Transverse colon (tissue), 4 donors: Measurements from ENCODE around the gene GSTA2. TPM values are rescaled to one million over a fixed set of nuclear protein-coding genes. Genes with fewer than 3 reads are reported as not detected.
"Not testable (repeated sequence)": the region's sequence is repeated elsewhere in the genome, so short reads cannot be mapped to it uniquely, and the experiment has no call there.

Source experiments
- DNase-seq: peaks from one replicate; pipeline ENCODE4 v3.0.0-alpha.2; 2019
- H3K27ac ChIP-seq, 4 donors: fragments of 200-600 bp; sonication (generic); 2 replicates each; pipeline ENCODE4 v1.5.1; 2016 to 2018; ENCODE audit warnings: inconsistent platforms in 4 of 4
- H3K27me3 ChIP-seq: fragments of 200-600 bp; sonication (generic); 2 replicates; pipeline ENCODE4 v1.5.1; 2017; ENCODE audit warnings: inconsistent platforms
- H3K36me3 ChIP-seq, 4 donors: fragments of 200-600 bp; sonication (generic); 2 replicates each; pipeline ENCODE4 v1.5.1; 2017 to 2019; ENCODE audit warnings: inconsistent platforms in 4 of 4
- H3K4me1 ChIP-seq, 4 donors: fragments of 200-600 bp; sonication (generic); 2 replicates each; pipeline ENCODE4 v1.5.1; 2017 to 2020; ENCODE audit warnings: inconsistent platforms in 4 of 4
- H3K4me3 ChIP-seq, 4 donors: fragments of 200-600 bp; sonication (generic); 1 replicate in 1 of 4; 2 replicates in 3 of 4; pipeline versions ENCODE4 v1.5.1 to v1.6.1; 2017 to 2019; ENCODE audit warnings: inconsistent platforms in 4 of 4
- H3K9me3 ChIP-seq, 2 donors: fragments of 200-600 bp; sonication (generic); 2 replicates each; pipeline ENCODE4 v1.5.1; 2017 to 2019; ENCODE audit warnings: inconsistent platforms in 2 of 2
- CTCF ChIP-seq, 5 experiments: fragments of 200-600 bp in 3 of 5; fragments of 450-650 bp in 2 of 5; sonication (generic) in 3 of 5; IDR thresholded peaks; 1 replicate in 2 of 5; 2 replicates in 3 of 5; pipeline ENCODE4 v1.5.1; 2016 to 2017; ENCODE audit warnings: antibody characterized with exemption in 5 of 5, inconsistent platforms in 3 of 5, mild to moderate bottlenecking in 2 of 5, moderate library complexity in 1 of 5
- EP300 ChIP-seq: sonication (generic); formaldehyde crosslinking; IDR thresholded peaks from one replicate; pipeline ENCODE4 v1.6.1; 2017; ENCODE audit warnings: antibody characterized with exemption, low read depth
- POLR2A ChIP-seq: fragments of 450-650 bp; IDR thresholded peaks from one replicate; pipeline ENCODE4 v1.6.1; 2016; ENCODE audit warnings: antibody characterized with exemption, mild to moderate bottlenecking, moderate library complexity
- POLR2AphosphoS5 ChIP-seq, 3 donors: sonication (generic); formaldehyde crosslinking; IDR thresholded peaks; one replicate each; pipeline ENCODE4 v1.6.1; 2016; ENCODE audit warnings: antibody characterized with exemption in 3 of 3
- WGBS, 2 donors: methylation state at CpG; one replicate each; pipeline ENCODE4 v1.1.5; 2018; ENCODE audit warnings: low coverage in 1 of 2; 5-methylcytosine and 5-hydroxymethylcytosine counted together
- in situ Hi-C, 4 donors: fragments of 200-750 bp; cut with MboI; loops; one replicate each; pipeline versions ENCODE4 v1.15.0 to v1.15.1; 2017; ENCODE audit warnings: low sequenced_read_pairs in 3 of 4, low pct_ligation_motif_present in 1 of 4, low pct_unique_long_range_greater_than_20kb in 1 of 4
- intact Hi-C: fragments of 100-400 bp; cut with DNase I; formaldehyde crosslinking; loops from one replicate; pipeline ENCODE4 v1.15.1; 2023; ENCODE audit warnings: low total_unique reads
- total RNA-seq, 4 donors: library from RNA; depleted of rRNA; stranded (reverse); fragments of >200 nt; gene quantifications; one replicate each; pipeline ENCODE4 v1.1.0, GENCODE V29; 2016

Gene GSTA2
- total RNA-seq, 4 donors from 2014 or later: 1.00 TPM; not detected in 3

DNA sequence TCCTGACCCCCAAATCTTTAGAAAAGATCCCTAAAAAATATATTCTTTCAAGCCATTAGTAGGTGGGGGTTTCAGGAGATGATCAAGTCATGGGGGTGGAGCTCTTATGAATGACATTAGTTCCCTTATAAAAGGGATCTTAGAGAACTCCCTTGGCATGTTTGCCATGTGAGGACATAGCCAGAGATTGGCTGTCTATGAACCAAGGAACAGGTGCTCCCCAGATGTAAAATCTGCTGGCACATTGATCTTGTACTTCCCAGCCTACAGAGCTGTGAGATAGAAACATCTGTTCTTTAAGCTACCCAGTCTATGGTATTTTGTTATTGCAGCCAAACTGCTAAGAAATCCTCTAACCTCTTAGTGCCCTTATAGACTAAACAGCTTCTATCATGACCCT lies 4.4 kb upstream of the GSTA2 start:
- H3K4me3 ChIP-seq, H3K27me3 ChIP-seq, H3K36me3 ChIP-seq, H3K9me3 ChIP-seq, H3K27ac ChIP-seq, intact Hi-C loops, DNase-seq, in situ Hi-C loops, H3K4me1 ChIP-seq: not testable (repeated sequence)

DNA sequence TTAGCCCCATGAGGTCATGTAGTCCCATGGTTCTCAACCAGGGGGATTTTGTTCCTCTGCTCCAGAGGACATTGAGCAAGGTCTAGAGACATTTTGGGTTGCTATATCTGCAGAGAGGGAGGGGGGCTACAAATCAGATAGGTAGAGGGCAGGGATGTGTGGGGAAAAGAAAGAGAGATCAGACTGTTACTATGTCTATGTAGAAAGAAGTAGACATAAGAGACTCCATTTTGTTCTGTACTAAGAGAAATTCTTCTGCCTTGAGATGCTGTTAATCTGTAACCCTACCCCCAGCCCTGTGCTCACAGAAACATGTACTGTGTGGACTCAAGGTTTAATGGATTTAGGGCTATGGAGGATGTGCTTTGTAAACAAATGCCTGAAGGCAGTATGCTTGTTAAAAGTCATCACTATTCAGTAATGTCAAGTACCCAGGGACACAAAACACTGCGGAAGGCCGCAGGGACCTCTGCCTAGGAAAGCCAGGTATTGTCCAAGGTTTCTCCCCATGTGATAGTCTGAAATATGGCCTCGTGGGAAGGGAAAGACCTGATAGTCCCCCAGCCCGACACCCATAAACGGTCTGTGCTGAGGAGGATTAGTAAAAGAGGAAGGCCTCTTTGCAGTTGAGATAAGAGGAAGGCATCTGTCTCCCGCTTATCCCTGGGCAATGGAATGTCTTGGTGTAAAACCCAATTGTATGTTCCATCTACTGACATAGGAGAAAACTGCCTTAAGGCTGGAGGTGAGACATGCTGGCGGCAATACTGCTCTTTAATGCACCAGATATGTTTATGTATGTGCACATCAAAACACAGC lies 1.4 kb downstream of the GSTA2 start:
- H3K27ac ChIP-seq, DNase-seq, H3K27me3 ChIP-seq, H3K9me3 ChIP-seq, in situ Hi-C loops, H3K36me3 ChIP-seq, intact Hi-C loops, H3K4me3 ChIP-seq, H3K4me1 ChIP-seq: not testable (repeated sequence)
- 66 to 80% methylated on average over 2 to 7 of the region's 7 CpGs for WGBS, 2 donors

GRCh38 chr6:52760105-52760765 lies 3.0 kb downstream of the GSTA2 start:
- Histone ChIP-seq H3K27ac (no peak overlapping the region), H3K27me3 (no peaks in the 10 kb centered on the region), H3K4me3 (no peak overlapping the region), H3K9me3 (no peaks in the 10 kb centered on the region), H3K36me3 (no peaks in the 10 kb centered on the region), H3K4me1 (peaks cover 0 to 4% (median 1%) of the 10 kb centered on the region in 4 donors)
- DNase-seq: no peak
- in situ Hi-C loops: no loop called here
- no peak for TF ChIP-seq CTCF (IDR thresholded peaks at IDR 0.05)
- TF ChIP-seq POLR2A: no peak
- no peak for TF ChIP-seq POLR2AphosphoS5 (IDR thresholded peaks at IDR 0.05)
- TF ChIP-seq EP300: no peak
- intact Hi-C loops: no loop called here
- WGBS, 2 donors: 47% methylated on average over 6 of the region's 6 CpGs

DNA sequence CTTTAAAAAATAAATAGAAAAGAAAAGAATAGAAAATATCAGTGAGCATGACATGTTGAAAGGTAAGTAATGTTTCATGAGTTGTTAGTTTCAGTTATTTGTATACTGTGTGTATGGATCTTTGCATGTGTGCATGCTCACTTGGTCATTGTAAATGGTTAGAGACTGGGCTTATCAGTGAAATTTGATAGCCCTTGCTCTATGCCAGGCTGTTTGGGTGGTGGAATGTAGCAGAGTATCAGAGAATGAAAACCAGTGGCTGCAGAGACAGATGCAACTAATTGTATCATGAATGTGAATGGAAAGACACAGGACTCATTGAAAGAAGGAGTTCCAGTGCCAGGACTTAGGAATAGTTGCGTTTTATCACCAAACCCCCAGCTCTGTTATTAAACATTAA lies 4.2 kb downstream of the GSTA2 start:
- no peak for TF ChIP-seq POLR2AphosphoS5 (IDR thresholded peaks at IDR 0.05)
- TF ChIP-seq EP300: no peak
- no peak for TF ChIP-seq POLR2A
- TF ChIP-seq CTCF (IDR thresholded peaks at IDR 0.05): no peak
- Histone ChIP-seq H3K27me3 (no peaks in the 10 kb centered on the region), H3K4me1 (peaks cover 0 to 4% (median 1%) of the 10 kb centered on the region in 4 donors), H3K27ac (no peak overlapping the region), H3K36me3 (no peaks in the 10 kb centered on the region), H3K9me3 (no peaks in the 10 kb centered on the region), H3K4me3 (no peak overlapping the region)
- WGBS, 2 donors: 92 to 93% methylated on average over 1 of the region's 1 CpG
- intact Hi-C loops (no loop called here), in situ Hi-C loops (no loop called here)
- DNase-seq: no peak

DNA sequence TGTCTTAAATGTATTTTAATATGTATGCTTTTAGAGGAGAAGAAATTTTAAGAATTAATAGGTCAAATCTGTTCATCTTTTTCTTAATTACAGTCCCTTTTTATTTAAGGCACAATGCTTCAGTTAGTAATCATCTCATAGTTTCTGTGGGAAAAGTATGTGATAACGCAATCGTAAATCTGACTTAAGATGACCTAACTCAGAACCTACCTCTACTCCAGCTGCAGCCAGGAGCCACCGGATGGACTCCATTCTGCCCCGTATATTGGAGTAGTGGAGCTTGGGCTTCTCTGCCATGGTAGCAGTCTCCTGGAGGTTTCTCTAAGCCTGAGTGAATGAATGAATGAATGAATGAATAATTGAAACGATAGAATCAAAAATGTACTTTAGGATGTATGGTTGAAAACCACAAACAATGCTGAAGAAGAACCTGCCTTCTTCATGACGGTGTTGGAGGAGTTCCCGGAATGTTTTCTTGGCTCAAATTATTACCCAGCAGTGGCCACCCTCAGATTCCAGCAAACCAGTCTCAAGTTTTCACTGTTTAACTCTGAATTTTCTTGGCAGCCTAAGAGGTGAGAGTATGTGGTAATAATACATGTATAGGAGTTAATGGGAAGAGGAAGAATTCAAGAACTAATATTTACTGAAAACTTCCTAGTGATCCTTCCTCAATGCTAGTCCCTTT lies 5.5 kb downstream of the GSTA2 start:
- H3K27ac ChIP-seq, intact Hi-C loops, DNase-seq, in situ Hi-C loops, H3K9me3 ChIP-seq, H3K27me3 ChIP-seq, H3K4me1 ChIP-seq, H3K4me3 ChIP-seq, H3K36me3 ChIP-seq: not testable (repeated sequence)
- WGBS, 2 donors: 65 to 76% methylated on average over 5 to 7 of the region's 7 CpGs
